ENCODE measurements around the gene WNT3. TPM values are rescaled to one million over a fixed set of nuclear protein-coding genes. Genes with fewer than 3 reads are reported as not detected.

The WNT3 gene
- total and polyA plus RNA-seq, 2 of the 8 experiments (the other 6 are each of a cell fraction or from before 2014, with no cell fraction given) = 0.56 to 2.0 TPM

DNA sequence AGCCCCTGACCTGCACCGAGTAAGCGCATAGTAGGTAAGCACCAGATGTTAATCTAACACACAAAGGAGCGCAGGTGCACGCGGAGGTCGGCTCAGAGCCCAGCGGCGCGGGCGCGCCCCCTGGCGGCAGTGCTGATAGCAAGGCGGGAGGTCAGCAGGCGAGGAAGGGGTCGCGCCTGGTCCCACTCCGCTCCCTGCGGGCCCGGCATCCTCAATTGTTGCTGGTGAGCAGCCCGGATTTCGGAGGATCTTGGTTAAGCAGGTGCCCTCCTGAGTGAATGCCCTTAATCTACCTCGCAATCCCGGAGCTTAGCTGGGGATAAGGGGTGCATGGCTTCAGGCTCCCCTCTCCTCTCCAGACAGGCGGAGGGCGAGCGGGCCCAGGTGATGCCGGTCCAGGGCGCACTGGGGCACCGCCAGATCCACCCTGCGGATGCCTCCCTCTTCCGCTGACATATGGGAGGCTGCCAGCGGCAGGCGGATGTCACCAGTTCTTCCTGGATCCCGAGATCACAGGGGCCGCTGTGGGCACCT lies 4.0 kb upstream of the WNT3 start (continued):
- TF ChIP-seq SIX5 (IDR thresholded peaks at IDR 0.05; ENCODE audit: low read depth, low read length) = no peak
- peak; percentile 92 for TF ChIP-seq TCF12 (IDR thresholded peaks at IDR 0.05; ENCODE audit: low read depth, low read length)
- no peak for TF ChIP-seq SP4 (IDR thresholded peaks at IDR 0.05; ENCODE audit: low read length)
- TF ChIP-seq FOSL1 (IDR thresholded peaks at IDR 0.05; ENCODE audit: insufficient read depth, low read depth, low read length) = peak; percentile 79
- TF ChIP-seq CHD7 (IDR thresholded peaks at IDR 0.05; ENCODE audit: insufficient replicate concordance, low read length) = no peak
- TF ChIP-seq, protein P1, sequence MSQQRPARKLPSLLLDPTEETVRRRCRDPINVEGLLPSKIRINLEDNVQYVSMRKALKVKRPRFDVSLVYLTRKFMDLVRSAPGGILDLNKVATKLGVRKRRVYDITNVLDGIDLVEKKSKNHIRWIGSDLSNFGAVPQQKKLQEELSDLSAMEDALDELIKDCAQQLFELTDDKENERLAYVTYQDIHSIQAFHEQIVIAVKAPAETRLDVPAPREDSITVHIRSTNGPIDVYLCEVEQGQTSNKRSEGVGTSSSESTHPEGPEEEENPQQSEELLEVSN (IDR thresholded peaks at IDR 0.05) = peak; percentile 3; the same call in 1 of the 2 replicates
- peak; percentile 61 to 65 for TF ChIP-seq RAD21 (IDR thresholded peaks at IDR 0.05 in 1 of 2, conservative IDR thresholded peaks at IDR 0.05 in 1 of 2; ENCODE audit: low read depth in 2 of 2, low read length in 2 of 2)
- TF ChIP-seq PHF8 (conservative IDR thresholded peaks at IDR 0.05; ENCODE audit: low read depth, low read length) = no peak

Data from H1 (cell line).